NT2/D1 (cell line): ENCODE data around the gene TBKBP1.

ENCODE experiments used
- SUZ12 ChIP-seq: IDR thresholded peaks from 2 replicates; pipeline ENCODE4 v1.6.1; 2011; ENCODE audit not compliant: insufficient read length, insufficient read depth; ENCODE audit errors: extremely low read depth
- ZNF274 ChIP-seq: IDR thresholded peaks from 2 replicates; pipeline ENCODE4 v1.6.1; 2011; ENCODE audit warnings: mild to moderate bottlenecking, low read depth, low read length

DNA sequence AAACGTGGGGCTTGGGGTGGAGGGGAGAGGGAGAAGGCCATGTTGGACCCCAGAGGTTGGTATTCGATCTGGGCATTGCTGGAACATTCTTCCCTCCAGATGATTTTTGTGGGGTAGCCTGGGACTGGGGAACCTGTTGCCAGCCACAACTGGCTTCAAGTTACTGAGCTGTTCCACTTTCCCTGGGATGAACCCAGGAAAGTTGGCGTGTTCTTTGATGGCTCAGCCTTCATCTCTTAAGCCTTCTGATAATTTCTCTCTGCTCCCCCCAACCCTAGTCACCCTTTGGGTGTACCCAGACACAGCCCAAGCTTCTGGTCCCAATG lies 41.1 kb downstream of the TBKBP1 start:
- TF ChIP-seq SUZ12 (no peak), ZNF274 (no peak)
